Activated naive CD8-positive, alpha-beta T cell treated with anti-CD3 and anti-CD28 coated beads, Interleukin-2, amount 50 U/mL, for 16 hours (primary cell): Measurements from ENCODE around the gene TLR6.

Experiments
- DNase-seq: peaks from one replicate; pipeline ENCODE4 v3.0.0-alpha.2; 2020; ENCODE audit warnings: low read depth, low spot score

Gene TLR6

GRCh38 chr4:38867478-38868058 is 11.0 kb upstream of the TLR6 start, which contains the start of gene FAM114A1:
TSS of gene FAM114A1 (plus strand) at chr4:38867806. CDS start at chr4:38878079, 10,273 bp downstream.
- no peak for DNase-seq

DNA sequence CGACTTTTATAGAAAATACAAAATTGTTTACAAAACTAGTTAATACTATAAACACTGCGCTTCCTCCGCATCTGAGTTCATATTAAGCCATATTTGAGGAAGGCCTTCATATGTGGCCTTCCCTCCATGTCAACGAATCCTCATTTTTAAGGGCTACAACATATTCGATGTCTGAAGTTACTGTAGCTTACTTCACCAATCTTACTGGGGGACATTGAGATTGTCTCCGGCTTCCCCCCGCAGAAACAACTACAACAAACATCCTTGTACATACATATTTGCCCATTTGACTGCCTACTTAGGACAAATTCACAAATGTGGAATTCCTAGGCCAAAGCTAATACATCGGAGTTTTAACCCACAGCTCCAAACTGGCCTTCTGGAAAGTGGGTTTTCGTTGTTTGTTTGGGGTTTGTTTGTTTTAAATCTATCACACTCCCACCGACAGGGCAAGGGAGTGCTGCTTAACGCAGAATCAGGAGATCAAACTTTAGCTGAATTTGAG is 10.4 kb upstream of the TLR6 start:
- no peak for DNase-seq

DNA sequence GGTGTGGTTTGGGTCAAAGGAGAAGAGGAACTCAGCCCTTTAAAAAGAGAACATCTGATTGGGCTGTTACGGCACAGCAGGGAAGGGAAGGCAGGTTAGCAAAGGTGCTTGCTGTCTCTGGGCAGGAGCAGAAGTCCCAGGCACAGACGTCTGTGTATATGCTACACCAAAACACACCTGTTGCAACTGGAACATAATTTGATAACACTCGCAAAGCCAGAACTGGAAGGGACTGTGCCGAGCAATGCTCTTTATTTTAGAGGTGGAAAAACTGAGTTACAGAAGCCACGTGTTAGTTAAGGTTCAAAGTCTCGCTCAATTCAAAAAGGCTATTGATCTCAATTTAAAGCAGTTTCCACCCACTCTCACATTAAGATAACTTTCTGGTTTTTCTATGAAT is 8.8 kb upstream of the TLR6 start:
- no peak for DNase-seq

DNA sequence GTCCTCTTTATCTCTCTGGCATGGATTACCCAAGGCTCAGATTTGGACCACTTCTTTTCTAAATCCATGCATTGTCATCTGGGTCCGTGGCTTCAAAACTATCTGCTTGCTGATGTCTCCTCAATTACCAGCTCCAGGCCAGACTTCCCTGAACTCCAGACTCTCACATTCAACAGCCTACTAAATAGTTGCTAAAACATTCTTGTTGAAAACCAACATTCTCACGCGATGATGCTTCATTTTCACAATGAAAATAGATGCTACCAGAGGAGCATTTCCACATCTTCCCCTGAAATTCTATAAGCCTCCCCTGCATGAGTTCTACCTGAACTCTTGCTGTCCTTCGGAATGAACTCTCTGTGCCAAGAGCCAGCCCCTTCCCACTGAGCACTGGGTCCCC is 5.2 kb upstream of the TLR6 start:
- DNase-seq: no peak

DNA sequence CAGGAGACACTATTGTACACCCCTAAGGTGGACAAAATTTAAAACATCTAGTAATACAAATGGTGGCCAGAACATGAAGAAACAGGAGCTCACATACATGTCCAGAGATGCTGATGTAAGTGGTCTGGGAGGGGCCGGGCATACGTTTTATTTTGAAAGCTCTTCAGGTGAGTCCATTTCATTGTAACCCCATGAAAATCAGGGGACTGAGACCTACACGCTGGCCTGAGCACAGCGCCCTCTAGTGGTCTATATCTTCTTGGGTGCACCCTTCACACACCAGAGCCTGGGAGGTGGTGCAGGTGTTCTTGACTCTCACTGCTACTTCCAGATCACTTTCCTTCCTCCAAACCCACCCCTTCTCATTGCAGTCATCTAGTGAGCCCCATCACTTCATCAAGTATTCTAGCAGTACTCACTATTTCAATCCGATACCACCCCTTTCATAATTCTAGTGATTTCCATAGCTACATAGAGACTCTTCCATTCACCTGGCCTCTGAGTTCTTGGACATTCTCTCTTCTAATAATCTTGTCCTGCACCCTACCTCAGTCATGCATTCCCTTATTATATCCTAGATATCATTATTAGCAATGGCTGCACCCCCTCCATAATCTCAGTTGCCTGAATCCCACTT is 4.3 kb upstream of the TLR6 start:
- DNase-seq: no peak

DNA sequence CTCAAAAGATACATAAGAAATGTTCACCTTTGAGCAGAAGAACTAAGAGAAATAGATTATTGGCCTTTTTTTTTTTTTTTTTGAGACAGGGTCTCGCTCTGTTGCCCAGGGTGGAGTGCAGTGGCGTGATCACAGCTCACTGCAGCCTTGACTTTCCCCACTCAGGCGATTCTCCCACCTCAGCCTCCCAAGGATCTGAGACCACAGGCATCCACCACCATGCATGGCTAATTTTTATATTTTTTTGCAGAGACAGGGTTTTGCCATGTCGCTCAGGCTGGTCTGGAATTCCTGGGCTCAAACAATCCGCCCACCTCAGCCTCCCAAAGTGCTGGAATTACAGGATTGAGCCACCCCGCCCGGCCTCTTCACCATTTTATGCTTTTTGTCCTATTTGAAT is 2.9 kb upstream of the TLR6 start:
- no peak for DNase-seq

DNA sequence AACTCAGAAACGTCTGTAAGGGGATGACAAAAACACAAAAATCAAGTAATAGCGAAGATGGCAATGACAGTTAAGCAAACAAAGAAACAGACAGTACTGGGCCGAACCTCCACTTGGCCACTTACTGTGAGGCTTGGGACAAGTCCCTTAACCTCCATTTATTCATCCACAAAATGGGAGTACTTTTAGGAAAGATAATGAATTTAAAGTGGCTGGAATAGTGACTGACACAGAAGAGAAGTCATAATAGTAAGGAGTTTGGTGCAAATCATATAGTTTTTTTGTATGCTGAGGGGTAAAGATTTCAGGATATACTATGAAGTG is 1.4 kb upstream of the TLR6 start:
- DNase-seq: no peak

- DNase-seq: no peak
Measured at GRCh38 chr4:38857354-38858096, 908 bp upstream of the TLR6 start.

GRCh38 chr4:38856046-38856445 is 571 bp downstream of the TLR6 start:
- no peak for DNase-seq

- DNase-seq: no peak
Measured at GRCh38 chr4:38855466-38855865, 1.2 kb downstream of the TLR6 start.

DNA sequence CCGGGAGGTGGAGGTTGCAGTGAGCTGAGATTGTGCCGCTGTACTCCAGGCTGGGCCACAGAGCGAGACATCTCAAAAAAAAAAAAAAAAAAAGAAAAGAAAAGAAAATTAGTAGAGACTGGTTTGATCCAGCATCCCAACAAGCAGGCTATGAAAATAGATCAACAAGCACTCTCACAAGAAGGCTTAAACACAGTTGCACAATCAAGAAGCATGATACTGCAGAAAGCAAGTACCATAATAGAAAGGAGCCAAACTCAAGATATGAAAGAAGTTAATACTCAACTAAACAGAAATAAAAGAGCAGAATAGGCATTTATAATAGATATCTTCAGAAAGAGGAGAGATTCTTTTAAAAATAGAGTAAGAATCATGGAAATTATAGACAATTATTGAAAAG is 10.6 kb downstream of the TLR6 start:
- no peak for DNase-seq

GRCh38 chr4:38842994-38843393 is 13.6 kb downstream of the TLR6 start:
- no peak for DNase-seq

DNA sequence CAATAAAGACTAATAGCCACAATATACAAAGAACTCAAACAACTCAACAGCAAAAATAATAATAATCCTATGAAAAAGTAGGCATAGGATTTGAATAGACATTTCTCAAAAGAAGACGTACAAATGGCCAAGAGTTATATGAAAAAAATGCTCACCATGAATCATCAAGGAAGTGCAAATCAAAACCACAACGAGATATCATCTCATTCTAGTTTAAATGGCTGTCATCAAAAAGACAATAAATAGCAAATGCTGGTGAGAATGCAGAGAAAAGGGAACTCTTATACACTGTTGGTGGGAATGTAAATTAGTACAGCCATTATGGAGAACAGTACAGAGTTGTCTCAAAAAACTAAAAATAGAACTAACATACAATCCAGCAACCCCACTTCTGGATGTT is 18.8 kb downstream of the TLR6 start:
- DNase-seq: no peak

DNA sequence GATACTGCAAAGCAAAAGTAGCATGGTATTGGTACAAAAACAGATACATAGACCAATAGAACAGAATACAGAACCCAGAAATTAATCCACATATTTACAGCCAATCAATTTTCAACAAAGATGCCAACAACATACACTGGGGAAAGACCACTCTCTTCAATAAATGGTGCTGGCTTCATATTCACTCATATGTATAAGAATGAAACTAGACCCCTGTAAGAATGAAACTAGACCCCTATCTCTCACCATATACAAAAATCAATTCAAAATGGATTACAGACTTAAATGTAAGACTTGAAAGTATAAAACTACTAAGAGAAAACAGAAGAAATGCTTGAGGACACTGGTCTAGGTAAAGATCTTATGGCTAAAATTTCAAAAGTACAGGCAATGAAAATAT is 19.3 kb downstream of the TLR6 start:
- no peak for DNase-seq

GRCh38 chr4:38834570-38834969 is 22.0 kb downstream of the TLR6 start:
- no peak for DNase-seq

GRCh38 chr4:38832624-38833528 is 23.7 kb downstream of the TLR6 start:
- DNase-seq: no peak

GRCh38 chr4:38832206-38832605 is 24.4 kb downstream of the TLR6 start:
- DNase-seq: no peak

DNA sequence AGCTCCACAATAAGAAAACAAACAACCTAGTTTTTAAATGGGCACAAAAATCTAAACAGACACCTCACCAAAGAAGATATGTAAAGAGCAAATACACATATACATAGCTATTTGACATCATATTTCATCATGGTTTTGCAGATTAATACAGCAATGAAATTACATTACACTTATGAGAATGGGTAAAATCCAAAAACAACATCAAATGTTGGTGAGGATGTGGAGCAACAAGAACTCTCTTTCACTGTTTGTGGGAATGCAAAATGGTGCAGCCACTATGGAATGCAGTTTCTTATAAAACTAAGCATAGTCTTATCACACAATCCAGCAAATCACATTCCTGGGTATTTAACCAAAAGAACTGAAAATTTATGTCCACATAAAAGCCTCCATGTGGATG is 25.0 kb downstream of the TLR6 start:
- DNase-seq: no peak

DNA sequence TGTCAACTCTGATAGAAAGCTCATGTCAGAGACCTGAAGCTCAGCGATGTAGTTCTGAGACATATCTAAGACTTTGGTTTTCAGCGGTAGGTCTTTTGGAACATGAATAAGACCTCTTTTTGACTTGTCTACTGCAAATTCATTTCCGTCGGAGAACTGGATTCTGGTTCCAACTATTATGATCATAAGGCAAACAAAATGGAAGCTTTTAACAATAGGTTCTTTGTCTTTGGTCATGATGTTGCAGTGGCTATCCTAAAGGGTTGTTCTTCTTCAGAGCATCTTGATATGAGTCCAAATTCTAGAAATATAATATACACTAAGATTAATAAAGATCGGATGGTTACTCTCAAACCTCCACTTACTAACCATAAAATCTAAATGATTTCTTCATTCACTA is 27.4 kb downstream of the TLR6 start:
- no peak for DNase-seq

- DNase-seq: no peak
Measured at GRCh38 chr4:38823766-38824165, 32.9 kb downstream of the TLR6 start.

- DNase-seq: no peak
Measured at GRCh38 chr4:38822748-38823303, 33.8 kb downstream of the TLR6 start.

GRCh38 chr4:38821739-38822138 is 34.9 kb downstream of the TLR6 start:
- no peak for DNase-seq
